ENCODE data around the gene ZMYND12.
"Not testable (repeated sequence)": the region's sequence is repeated elsewhere in the genome, so short reads cannot be mapped to it uniquely, and the experiment has no call there.

ZMYND12 gene, protein sequence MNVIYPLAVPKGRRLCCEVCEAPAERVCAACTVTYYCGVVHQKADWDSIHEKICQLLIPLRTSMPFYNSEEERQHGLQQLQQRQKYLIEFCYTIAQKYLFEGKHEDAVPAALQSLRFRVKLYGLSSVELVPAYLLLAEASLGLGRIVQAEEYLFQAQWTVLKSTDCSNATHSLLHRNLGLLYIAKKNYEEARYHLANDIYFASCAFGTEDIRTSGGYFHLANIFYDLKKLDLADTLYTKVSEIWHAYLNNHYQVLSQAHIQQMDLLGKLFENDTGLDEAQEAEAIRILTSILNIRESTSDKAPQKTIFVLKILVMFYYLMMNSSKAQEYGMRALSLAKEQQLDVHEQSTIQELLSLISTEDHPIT

GRCh38 chr1:42456010-42456753 lies at the start of gene ZMYND12, which contains the start of gene PPCS:
ZMYND12 (minus strand) TSS chr1:42456022; CDS start chr1:42455997, 25 bp downstream.
PPCS (plus strand) TSS chr1:42456543; CDS start chr1:42456566, 23 bp downstream.
- peak; percentile 89 for DNase-seq (ENCODE audit: low read depth)

DNA sequence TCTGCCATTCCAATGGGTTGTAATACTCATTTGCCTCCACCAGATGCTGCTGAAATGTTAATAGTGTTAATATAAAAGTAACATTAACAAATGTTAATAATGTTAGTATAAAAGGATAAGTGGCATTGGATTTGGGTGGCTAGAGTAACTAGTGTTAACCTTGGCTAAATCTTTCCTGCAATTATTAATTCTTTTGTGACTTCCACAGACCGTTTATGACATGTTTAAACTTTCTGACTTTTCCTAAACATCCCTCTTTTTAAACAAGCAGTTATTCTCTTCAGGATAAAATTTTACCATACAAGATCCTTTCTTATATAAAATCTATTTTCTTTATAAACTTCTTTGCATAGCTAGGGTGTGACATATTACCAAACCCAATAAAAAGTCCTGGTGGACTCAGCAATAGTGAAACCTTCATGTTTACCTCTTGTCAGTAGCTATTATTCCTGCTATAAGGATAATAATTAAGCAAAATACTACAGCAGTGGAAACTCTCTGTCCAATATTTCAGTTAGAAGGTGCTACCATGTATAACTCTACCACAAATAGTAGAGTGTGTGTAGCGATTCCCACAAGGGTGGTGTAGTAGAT lies 48.8 kb upstream of the ZMYND12 start:
- DNase-seq (ENCODE audit: low read depth), result no peak

DNA sequence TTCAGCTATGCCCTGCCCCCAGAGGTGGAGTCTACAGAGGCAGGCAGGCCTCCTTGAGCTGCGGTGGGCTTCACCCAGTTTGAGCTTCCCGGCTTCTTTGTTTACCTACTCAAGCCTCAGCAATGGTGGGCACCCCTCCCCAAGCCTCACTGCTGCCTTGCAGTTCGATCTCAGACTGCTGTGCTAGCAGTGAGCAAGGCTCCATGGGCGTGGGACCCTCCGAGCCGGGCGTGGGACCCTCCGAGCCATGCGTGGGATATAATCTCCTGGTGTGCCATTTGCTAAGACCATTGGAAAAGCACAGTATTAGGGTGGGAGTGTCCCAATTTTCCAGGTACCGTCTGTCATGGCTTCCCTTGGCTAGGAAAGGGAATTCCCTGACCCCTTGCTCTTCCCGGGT lies 46.2 kb upstream of the ZMYND12 start:
- not testable (repeated sequence) for DNase-seq (ENCODE audit: low read depth)

- DNase-seq (ENCODE audit: low read depth), result no peak
These were observed 34.4 kb upstream of the ZMYND12 start for GRCh38 chr1:42490237-42490636.

DNA sequence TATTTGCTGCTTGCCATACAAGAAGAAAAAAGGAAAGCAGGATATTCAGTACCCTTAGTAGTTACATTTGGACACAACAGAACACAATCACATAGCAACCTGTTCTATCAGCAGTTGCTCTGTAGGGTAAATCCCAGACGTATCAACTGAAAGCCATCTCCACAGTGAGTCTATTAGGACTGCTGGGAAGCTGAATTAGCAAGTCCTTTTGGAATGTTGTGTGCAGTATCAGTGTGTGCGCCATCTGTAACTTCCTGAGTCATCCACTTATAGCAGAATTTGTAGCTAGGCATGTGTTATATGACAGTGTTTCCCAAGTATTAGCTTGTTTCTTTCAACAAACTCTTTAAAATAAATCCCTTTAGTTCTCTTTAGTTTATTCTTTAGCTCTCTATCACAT lies 28.6 kb upstream of the ZMYND12 start:
- no peak for DNase-seq (ENCODE audit: low read depth)

DNA sequence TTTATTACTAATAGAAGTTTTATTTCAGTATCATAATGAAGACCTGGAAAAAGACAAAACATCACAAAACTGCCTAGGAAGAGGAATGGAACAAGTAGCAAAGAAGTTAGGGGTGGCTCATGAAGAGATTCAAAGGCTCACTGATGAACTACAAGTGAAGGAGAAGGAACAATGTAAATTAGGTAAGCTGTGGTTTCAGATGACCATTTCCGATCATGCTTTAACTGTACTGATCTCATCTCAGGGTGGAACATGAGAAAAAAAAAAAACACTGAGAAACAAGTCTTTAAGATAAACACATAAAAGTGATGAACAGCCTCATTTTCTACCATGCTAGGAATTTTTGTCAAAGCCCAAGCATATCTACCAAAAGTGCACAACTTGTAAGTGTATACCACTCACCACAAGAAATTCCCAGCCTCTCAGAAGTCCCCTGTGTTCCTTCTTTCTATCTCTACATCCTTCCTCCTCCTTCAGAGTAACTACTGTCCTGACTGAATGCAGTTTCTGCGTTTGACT lies 26.9 kb upstream of the ZMYND12 start:
- no peak for DNase-seq (ENCODE audit: low read depth)

DNA sequence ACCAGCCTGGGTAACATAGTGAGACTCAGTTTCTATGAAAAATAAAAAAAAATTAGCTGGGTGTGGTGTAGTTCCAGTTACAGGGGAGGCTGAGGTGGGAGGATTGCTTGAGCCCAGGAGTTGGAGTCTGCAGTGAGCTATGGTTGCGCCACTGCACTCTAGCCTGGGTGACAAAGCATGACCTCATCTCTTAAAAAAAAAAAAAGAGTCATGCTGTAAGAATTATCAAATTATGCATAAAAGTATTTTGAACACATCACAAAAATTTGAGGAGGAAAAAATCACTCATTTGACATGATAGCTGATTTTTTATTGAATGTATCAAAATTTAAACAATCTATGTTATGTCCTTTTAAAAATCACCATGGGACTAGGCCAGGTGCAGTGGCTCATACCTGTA lies 25.1 kb upstream of the ZMYND12 start:
- DNase-seq (ENCODE audit: low read depth), result no peak

DNA sequence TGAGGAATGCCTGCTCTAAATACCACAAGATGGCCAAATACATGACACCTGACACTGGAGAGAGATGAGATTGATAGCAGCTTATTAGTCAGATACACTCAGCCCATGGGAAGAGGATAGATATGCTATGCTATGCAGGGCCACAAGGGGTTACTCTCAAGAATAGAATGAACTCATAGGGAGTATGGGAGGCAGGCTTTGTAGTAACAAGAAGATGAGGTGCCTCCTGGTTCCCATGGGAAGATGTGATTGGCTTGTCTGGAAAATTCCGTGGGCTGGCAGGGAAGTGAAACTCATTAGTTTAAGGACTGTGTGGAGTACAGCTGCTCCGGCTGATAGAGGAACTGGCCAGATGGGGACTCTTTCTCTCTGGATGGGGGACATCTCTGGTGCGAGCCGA lies 23.8 kb upstream of the ZMYND12 start:
- no peak for DNase-seq (ENCODE audit: low read depth)

DNA sequence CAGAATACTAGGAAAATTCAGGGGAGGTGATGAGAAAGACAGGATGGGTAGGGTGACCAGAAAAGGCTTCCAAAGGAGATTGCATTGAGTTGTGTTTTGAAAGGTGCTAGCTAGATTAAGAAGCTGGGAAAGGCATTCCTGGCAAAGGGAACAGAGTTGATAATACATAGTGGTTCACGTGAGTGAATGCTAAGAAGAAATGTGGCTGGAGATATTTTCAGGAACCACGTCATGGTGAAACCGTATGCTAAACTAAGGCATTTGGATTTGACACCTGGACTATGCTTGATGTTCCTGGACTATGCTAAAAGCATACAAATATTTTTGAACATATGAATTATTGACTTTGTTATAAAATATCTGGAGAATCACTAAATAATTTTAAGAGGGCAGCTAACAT lies 22.0 kb upstream of the ZMYND12 start:
- no peak for DNase-seq (ENCODE audit: low read depth)

GRCh38 chr1:42477354-42477753 lies 21.5 kb upstream of the ZMYND12 start:
- DNase-seq (ENCODE audit: low read depth), result not testable (repeated sequence)

GRCh38 chr1:42476605-42477004 lies 20.8 kb upstream of the ZMYND12 start:
- no peak for DNase-seq (ENCODE audit: low read depth)

- no peak for DNase-seq (ENCODE audit: low read depth)
These were observed 13.9 kb upstream of the ZMYND12 start for GRCh38 chr1:42469727-42470126.

DNA sequence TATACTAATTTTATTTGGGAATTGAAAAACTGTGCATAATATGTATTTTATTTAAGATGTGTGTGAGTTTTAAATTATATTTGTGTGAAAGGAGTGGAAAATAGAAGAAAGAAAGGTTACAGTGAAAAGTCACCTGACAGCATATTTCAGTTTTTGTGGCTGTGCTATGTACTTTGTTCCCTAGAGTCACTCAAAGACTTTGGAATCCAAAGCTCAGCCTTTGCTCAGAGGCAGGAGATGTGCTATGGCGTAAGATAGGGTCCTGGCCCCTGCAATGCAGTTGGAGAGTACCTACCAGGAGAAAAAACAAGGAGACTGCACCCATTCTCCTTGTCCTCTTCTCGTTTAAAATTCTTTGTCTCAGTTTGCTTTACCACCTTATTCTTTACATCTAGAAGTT lies 10.2 kb upstream of the ZMYND12 start:
- no peak for DNase-seq (ENCODE audit: low read depth)

GRCh38 chr1:42463921-42464320 lies 8.1 kb upstream of the ZMYND12 start:
- no peak for DNase-seq (ENCODE audit: low read depth)

- peak; percentile 81 for DNase-seq (ENCODE audit: low read depth)
These were observed 7.3 kb upstream of the ZMYND12 start, which contains the start of gene CCDC30 for GRCh38 chr1:42462828-42463763. CCDC30 (plus strand) TSS chr1:42463286; CDS start chr1:42480552, 17,266 bp downstream.

GRCh38 chr1:42461196-42461595 lies 5.4 kb upstream of the ZMYND12 start:
- DNase-seq (ENCODE audit: low read depth), result no peak

GRCh38 chr1:42456754-42457089 lies 900 bp upstream of the ZMYND12 start:
- peak; percentile 27 for DNase-seq (ENCODE audit: low read depth)

- no peak for DNase-seq (ENCODE audit: low read depth)
These were observed 1.4 kb downstream of the ZMYND12 start for GRCh38 chr1:42454403-42454802.

GRCh38 chr1:42453386-42453785 lies 2.4 kb downstream of the ZMYND12 start:
- no peak for DNase-seq (ENCODE audit: low read depth)

GRCh38 chr1:42450061-42450460 lies 5.8 kb downstream of the ZMYND12 start:
- DNase-seq (ENCODE audit: low read depth), result no peak

GRCh38 chr1:42449256-42449655 lies 6.6 kb downstream of the ZMYND12 start:
- DNase-seq (ENCODE audit: low read depth), result no peak

- DNase-seq (ENCODE audit: low read depth), result no peak
These were observed 13.2 kb downstream of the ZMYND12 start for GRCh38 chr1:42442662-42443061.
